NCI-H2171 (cell line): Measurements from ENCODE around the gene ZSCAN22.
"Not testable (repeated sequence)": the region's sequence is repeated elsewhere in the genome, so short reads cannot be mapped to it uniquely, and the experiment has no call there.

ENCODE experiments used
- DNase-seq: peaks from one replicate; lab custom pipeline; 2025; lab: John Stamatoyannopoulos, UW

ZSCAN22 gene

DNA sequence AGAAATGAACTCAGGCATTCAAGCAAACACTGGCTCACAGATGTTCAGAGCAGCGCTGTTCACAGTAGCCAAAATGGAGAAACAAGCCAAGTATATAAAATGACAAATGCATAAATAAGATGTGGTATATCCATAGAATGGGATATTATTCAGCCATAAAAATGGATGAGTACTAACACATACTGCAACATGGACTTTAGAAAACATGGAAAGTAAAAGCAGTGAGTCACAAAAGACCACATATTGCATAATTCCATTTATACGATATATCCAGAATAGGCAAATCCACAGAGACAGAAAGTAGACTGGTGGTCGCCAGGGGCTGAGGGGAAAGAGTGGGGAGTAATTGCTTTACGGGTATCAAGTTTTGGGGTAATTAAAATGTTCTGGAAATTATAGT, 47.4 kb downstream of the ZSCAN22 start:
- no peak for DNase-seq

DNA sequence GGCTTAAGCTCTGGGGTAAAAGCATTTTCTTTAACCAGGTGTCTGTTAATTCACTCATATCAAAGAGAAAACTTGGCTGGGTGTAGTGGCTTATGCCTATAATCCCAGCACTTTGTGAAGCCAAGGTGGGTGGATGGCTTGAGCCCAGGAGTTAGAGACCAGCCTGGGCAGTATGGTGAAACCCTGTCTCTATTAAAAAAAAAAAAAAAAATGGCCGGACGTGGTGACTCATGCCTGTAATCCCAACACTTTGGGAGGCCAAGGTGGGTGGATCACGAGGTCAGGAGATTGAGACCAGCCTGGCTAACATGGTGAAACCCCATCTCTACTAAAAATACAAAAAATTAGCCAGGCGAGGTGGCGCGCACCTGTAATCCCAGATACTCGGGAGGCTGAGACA, 49.9 kb downstream of the ZSCAN22 start:
- not testable (repeated sequence) for DNase-seq

DNA sequence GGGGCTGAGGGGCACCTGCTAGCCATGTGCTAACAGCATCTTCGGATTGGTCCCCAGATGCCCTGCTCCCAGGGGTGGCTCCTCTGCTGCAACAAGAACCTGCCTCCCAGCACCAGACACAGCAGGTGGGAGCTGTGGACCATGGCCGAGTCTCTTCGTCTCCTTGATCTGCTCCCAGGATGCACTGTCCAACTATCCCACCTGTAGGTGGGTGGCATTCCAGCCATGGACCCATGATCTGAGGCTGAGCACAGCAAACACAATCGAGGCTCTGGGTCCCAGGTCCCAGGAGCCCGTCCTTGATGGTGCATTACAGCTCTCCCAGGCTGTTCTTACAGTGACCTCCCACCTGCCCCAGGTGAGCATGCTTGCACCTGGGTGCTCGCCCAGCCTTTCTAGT, 52.5 kb downstream of the ZSCAN22 start:
- DNase-seq: no peak

DNA sequence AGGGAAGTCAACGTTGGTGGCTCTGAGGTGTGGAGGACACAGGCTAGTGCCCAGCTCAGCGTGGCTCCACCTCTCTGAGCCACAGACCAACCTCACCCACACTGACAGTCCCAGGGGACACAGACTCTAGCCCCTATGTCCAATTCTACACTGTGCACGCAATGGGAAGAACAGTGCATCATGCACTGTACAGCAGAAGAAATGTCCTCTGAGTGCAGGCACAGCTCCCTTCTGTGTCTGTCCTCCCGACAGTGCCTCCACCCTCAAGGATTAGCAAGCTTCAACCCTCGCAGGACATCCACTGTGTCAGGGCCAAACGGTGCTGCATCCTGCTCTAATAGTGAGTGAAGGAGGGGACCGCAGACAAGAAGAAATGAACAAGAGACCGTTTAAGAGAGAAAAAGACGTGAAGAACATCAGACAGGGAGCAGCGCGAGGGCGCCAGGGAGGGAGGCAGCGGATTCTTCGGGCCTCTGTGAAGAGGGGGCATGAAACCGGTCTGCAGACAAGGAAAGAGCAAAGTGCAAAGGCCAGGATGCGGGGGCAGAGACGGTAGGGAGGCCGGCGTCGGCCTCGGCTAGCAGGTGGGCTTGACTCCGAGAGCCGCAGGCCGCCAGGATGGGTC, 53.4 kb downstream of the ZSCAN22 start:
- DNase-seq: no peak

DNA sequence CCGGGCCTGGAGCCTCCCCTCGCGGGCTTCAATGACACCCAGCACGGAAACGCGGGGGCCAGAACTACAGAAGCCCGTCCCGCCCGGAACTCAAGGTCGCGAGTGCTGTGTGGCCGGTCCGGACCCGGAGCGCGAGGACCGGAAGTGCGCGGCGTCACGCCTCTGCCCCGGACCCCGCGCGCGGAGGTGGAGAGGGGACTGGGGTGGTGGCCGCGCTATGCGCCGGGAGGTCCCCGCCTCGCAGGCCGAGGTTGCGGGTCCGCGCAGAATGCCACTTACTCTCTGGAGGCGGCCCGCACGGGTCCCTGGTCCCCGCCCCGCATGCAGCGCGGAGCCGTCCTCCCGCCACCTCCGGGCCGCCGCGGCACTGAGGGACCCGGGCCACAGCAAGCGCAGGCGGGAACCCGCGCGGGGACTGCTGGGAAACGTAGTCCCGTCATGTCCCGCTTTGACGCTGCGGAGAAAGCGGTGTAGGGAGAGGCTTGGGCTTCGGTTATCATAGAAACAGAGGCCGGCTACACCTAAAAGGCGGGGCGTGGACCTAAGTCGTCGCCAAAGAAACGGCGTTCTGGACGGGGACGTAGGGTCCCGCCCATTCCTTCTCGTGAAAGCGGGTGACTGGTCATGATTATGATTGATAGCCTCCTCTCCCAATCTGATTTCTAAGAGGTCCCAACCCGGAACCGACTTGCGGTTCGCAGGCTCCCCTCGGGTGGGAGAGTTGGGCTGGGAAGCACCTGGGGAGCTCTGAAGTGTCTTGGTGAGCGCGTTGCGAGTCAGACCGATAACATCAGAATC, 54.1 kb downstream of the ZSCAN22 start, which contains the start of gene ZNF837:
Gene ZNF837 (minus strand): TSS at position 369 of the 798 bp plus-strand sequence. CDS start 11,698 bp downstream, outside the sequence.
- DNase-seq: peak; percentile 100

DNA sequence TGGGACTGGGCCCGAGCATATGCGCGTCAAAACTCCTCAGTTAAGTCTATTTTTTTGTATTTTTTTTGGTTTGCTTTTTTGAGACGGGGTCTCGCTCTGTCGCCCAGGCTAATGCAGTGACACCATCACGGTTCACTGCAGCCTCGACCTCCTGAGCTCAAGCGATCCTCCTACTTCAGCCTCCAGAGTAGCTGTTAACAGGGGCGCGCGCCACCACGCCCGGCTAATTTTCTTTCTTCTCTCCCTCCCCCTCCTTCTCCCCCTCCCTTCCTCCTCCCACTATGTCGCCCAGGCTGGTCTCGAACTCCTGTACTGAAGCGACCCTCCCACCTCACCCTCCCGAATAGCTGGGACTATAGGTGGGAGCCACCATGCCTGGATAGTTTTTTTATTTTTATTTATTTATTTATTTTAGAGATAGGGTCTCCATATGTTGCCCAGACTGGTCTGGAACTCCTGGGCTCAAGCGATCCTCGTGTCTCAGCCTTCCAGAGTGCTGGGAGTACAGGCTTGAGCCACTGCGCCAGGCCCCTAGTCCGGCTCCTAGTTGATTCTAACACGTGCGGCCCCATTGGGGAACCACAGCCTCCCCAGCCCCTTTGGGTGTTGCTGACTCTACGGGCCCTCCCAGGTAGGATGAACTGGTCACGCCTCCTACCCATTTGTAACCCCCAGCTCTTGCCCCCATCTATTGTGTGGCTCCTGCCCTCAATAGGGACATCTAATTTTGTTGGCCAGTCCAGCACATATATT, 54.8 kb downstream of the ZSCAN22 start:
- DNase-seq: no peak

DNA sequence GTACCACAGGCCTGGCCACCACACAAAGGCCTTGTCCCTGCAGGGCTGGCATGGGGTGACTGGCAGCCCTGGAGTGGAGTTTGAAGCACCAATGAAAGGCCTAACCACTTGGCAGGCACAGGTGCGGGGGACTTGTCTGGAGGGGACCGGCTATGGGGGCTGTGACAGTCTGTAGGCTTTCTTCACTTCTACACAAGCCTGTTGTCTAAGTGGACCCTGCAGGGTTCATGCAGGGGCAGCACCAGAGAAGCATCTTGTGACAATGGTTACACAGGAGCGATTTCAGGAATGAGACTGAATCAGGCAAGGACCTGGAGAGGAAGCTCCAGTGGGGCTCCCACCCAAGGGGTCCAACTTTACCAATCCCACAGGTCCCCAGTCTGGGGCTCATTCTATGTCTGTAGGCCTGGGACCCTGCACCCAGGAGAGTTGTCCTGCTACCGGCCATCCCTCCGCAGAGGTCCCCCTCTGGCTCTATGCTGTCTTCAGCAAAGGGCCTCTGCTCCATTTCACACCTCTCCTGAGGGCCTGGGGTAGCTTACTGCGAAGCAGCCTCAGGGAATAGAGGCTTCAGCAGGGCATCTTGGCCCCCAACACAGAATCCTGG, 56.3 kb downstream of the ZSCAN22 start:
- no peak for DNase-seq

DNA sequence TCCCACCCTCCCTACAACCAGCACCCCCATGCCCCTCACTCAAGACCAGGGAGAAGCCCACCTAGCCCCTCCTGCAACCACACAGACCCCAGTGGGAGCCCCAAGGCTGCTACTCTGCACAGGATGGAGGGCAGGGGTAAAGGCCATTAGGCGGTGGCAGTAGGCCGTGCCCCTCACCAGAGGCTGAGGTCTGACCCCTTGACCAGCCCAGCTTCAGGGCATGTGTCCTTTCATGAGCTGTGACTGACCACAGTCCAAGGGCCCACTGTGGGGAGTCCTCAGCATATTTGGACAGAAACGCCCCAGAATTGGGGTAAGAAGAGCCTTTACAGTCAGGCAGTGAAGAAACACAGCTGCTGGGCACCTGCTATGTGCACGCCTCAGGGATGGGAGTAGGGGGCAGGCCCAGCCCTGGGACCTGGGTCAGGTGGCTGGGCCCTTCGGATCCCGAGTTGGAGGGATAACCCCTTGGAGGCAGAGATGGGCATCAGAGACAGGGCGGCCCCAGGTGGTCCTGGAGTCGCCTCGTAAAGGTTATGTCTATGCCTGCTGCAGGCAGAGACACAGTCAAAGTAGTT, 58.6 kb downstream of the ZSCAN22 start:
- no peak for DNase-seq

DNA sequence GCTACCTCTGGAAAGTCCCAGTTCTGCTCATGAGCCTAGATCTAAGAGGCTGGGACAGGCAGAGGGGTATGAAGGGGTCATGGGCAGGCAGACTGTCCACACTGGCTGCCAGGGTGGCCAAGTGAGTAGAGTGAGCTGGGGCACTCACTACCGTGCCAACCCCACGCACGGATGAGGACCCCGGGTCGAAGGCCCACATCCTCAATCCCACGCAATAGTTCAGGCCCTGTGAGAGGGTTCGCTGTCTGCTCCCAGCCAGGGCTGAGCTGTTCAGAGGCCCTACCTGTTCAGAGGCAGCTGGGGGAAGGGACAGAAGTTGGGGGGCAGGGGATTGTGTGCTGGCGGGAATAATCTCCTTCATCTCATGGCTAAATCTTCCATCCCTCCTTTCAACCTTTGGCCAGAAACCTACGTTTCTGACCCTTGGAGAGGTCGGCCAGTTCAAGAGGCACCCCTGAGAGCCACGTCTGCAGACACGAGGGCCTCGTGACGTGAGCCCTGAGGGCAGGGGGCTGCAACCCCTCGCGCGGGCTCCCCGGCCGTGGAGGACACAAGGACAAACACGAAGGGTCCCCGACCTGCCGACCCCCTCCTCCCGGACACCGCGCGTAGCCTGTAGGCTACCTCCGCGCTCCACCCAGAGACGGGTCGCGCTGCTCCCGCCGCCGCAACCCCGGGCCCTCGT, 59.2 kb downstream of the ZSCAN22 start:
- no peak for DNase-seq

DNA sequence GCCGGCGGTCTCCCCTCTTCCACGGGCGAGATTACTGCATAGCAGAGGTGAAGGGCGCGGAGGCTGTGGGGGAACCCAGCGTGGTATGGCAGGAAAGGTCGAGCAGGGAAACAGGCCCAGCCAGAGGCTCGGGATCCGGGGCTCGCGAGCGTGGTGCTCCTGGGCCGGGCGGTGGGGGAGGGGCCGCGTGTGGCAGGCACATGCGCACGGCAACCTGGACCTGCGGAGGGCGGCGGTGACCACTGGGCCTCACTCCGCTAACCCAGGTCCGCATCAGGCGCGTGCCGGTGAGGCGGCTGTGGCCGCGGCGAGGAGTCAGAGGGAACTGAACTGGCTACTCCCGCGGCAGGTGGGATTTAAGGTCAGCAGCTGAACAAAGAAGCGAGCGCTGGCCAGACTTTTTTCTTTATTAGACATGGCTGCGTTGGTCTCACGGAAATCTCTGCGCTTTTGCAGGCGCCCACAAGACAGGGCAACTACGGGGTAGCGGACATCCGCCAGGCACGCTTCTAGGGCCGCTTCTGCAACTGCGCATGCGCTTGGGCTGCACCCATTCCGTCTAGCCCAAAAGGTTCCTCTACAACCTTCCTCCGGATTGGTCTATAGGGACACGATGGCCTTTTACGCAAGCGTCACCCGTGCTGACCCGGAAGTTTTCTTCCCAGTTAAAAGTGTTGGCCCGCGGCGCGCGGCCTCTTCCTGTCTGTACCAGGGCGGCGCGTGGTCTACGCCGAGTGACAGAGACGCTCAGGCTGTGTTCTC, 60.0 kb downstream of the ZSCAN22 start, which contains the start of gene RPS5:
Gene RPS5 (plus strand): TSS at position 694 of the 762 bp plus-strand sequence. CDS start 869 bp downstream, outside the sequence.
- DNase-seq: peak; percentile 96

DNA sequence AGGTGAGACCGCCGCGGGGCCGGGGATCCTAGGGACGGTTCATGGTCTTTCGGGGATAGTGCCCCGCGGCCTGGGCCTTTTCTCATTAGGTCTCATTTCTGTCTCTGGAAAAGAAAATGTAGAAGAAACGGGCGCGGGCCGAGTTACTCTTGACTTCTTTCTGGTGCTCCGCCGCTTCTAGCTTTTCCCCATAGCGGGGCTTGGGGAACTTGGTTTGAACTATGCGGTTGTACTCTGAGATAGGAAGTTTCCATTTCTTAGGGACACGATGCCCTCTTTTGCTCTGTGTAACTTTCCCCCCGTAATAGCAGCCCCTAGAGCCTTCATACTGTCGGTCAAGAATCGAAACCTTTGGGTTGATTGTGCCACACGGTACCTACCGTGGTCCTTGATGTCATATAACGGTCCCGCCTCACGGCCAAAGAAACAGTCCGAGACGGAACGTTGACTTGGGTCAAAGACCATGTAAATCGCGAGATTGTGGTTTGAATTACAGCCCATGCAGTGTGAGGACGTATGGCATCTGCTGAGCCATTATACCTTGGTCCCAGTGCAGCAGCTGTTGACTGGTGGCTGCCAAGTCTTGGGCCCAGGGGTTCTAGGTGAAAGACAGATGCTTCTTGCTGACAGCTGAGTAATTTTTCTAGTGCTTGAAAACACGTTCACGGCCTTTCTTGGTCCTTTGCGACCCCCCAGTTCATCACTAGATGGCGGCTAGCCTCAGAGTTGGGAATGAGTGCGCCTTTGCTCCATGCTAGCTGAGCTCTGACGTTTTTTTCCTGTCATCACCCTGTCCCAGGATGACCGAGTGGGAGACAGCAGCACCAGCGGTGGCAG, 60.8 kb downstream of the ZSCAN22 start:
- DNase-seq: no peak

DNA sequence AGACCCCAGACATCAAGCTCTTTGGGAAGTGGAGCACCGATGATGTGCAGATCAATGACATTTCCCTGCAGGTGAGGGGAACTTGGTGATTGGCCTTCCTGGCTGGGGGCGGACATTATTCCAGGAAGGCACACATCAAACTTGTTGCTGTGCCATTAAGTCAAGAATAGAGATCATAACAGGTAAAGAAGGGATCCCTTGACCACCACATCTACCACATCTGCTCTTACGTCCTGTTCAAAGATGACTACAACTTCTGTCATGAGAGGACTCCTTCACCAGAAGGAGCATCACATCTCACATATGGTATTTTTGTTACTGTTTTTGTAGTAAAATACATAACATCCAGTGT, 61.4 kb downstream of the ZSCAN22 start:
- no peak for DNase-seq
